Raji (cell line): Measurements from ENCODE around the gene PEX26.

Experiments
- POLR2A ChIP-seq: IDR thresholded peaks from 2 replicates; pipeline ENCODE4 v1.6.1; 2011; ENCODE audit warnings: low read depth, low read length, control low read depth; ENCODE audit not compliant: insufficient read depth

Gene PEX26

DNA sequence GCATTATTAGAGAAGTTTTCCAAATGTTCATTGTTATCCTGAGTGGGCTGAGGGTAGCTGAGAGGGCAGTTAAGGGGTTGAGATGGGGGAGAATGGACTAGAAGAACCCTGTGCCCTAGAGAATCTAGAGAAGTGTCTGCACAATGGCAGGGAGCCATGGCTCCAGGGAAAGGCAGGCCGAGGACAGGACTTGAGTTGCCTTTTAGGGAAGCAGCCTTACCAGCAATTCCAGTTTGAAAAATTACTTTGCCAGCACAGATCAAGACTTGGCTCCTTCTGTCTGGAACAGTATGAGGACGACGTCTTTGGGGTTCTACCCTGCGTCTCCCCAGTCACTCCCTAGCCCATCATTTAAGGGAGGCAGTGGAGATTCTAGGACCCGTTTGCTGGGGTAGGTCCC is 27.7 kb upstream of the PEX26 start:
- TF ChIP-seq POLR2A: no peak

DNA sequence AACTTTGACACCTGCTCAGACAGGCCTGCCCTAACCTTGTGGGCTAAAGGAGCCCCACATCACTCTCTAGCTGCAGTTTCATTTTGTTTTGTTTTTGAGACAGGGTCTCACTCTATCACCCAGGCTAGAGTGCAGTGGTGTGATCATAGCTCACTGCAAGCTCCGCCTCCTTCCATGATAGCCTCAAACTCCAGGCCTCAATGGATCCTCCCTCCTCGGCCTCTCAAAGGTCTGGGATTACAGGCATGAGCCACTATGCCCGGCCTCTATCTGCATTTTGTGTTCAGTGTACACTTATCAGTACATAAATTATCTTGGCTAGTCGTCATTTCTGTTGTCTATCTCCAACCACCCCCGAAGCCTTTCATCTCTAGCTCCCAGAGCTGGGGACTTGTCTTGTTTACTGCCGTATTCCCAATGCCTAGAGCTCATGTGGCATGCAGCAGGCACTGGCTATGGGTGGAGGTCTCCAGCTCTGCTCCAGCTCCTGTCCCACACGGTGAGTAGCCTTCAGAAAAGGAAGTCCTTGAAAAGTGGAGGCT is 22.1 kb upstream of the PEX26 start:
- no peak for TF ChIP-seq POLR2A

DNA sequence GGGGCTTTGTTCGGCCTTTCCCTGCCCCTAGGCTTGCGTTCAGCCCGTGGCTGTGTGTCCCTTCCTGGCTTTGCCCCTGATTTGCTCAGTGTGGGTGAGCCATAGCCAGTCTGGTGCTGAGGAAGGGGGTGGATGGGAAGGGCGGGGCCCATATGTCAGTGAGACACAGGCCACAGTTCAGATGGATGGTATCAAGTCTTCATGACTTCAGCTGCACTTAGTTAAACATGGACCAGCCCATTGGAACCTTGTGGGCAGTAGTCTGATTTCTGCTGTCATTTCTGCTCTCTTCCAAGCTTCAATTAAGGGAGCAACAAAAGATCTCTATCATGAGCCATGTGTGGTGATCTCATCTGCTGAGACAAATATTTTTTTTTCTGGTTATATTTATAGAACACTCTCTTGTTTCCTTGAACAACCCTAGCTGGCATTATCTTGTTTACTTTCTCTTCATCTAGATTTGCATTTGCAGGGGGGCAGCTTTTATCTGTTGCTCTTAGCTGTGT is 21.6 kb upstream of the PEX26 start:
- no peak for TF ChIP-seq POLR2A

DNA sequence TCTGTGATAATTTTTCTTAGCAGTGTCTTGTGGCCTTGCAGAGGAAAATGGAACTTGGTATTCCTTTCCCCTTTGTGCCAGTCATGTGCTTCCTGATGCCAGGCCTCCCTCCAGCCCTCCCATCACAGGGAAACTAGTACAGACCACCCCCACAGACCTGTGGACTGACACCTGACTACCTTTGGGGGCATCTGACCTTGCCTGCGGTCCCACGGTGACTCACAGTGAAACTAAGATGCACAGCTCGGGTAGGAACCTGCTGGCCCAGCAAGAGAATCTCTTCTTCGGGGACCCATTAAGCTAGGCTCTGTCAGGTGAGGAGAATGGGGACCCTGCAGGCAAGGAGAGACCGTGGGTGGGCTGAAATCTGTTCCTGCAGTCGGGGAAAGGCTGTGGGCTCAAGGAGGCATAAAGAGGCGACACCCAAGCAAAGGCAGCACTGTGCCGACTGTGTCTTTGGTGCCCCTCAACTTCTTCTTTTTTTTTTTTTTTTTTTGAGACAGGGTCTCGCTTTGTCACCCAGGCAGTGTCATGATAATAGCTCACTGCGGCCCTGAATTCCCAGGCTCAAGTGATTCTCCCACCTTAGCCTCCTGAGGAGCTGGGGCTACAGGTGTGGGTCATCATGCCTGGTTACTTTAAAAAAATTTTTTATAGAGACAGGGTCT is 20.8 kb upstream of the PEX26 start:
- no peak for TF ChIP-seq POLR2A

DNA sequence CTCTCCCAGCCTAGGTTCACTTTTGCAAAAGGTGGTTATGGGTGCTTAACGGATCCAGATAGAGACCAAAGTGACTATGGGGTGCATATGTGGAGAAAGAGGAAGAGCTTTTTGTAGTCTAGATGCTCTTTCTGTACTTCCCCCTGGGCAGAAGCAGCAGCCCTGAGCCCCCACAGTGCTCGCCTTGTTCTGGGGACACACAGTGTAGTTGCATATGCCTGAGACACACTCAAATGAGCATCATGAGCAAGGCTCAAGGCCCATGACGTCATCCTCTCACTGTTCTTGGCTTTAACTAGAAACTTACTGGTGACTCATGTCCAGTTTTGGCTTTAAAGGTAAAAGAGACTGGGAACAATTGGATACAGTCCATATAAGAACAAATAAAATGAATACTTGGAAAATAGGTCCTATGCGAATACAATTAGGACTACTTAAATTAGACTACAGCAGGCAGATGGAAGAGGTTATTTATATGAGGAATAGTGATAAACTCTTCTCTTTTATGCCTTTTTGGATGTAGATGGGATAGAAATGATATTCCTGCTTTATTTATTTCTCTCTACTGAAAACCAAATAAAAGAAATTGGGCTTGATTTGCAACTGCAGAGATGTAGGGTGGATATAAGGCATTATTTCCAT is 20.1 kb upstream of the PEX26 start:
- TF ChIP-seq POLR2A: no peak

DNA sequence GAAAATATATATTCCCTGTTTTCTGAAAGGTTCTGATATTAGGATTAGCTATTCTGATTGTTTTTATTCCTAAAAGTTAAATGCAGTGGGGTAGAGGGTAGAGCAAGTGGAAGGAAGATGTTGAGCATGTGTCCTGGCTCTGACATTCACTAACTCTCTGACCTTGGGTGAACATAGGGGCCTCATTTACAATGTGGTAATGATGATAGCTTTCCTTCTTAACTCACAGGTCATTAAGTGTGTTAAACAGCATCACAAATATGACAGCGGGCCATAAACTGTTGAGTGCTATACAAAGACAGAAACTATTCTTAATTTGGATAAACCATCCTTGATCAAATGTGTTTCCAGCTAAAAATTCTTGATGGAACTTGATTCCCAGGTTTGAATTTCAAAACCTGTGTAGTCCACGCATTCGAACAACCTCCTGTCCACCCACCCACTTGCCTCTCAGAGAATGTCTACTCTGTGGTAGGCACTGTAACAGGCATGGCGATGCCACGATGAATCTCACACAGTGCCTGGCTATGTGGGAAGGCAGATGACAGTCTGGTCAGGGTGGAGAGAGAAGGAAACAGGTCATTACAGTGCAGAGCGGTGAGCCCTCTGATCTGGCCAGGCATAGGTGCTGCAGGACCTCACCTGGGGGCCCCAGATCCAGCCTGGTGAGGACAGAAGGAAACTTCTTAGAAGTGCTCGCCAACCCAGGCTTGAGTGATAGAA is 19.3 kb upstream of the PEX26 start:
- TF ChIP-seq POLR2A: no peak

DNA sequence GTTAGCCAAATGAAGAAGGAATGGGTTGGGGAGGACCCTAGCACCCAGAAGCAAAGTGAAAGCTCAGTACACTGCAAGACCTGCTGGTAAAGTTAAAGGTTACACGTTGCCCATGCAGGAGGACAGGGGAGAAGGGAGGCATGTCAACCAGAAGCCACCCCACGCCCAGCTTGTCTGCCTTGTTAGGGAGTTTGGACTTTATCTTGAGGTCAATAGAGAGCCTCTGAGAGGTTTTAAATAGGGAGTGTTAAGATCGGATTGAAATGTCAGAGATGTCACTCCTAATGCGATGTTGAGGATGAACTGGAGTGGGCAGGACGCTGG is 18.7 kb upstream of the PEX26 start:
- no peak for TF ChIP-seq POLR2A

DNA sequence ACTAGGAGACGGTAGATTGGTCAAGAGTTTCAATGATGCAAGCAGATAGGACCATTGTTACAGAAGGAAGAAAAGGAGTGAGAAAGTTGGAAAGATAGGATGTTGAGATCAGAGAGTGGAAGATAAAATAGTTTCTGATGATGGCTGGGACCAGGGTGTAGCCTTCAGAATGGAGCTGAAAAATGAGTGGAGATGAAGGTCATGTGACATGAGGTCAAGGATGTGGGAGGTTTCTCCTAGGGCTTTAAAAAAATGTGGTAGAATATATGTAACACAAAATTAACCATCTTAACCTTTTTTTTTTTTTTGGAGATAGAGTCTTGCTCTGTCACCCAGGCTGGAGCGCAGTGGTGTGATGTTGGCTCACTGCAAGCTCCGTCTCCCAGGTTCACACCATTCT is 18.3 kb upstream of the PEX26 start:
- TF ChIP-seq POLR2A: no peak

DNA sequence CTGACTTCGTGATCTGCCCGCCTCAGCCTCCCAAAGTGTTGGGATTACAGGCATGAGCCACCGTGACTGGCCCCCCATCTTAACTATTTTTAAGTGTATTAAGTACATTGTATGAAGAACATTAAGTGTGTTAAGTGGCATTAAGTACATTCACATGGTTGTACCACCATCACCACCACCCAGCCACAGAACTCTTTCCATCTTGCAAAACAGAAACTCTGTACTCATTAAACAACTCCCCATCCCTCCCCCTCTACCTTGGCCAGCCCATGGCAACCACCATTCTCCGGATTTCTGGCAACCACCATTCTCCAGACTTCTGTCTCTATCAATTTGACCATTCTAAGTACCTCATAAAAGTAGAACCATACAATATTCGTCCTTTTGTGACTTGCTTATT is 17.8 kb upstream of the PEX26 start:
- no peak for TF ChIP-seq POLR2A

DNA sequence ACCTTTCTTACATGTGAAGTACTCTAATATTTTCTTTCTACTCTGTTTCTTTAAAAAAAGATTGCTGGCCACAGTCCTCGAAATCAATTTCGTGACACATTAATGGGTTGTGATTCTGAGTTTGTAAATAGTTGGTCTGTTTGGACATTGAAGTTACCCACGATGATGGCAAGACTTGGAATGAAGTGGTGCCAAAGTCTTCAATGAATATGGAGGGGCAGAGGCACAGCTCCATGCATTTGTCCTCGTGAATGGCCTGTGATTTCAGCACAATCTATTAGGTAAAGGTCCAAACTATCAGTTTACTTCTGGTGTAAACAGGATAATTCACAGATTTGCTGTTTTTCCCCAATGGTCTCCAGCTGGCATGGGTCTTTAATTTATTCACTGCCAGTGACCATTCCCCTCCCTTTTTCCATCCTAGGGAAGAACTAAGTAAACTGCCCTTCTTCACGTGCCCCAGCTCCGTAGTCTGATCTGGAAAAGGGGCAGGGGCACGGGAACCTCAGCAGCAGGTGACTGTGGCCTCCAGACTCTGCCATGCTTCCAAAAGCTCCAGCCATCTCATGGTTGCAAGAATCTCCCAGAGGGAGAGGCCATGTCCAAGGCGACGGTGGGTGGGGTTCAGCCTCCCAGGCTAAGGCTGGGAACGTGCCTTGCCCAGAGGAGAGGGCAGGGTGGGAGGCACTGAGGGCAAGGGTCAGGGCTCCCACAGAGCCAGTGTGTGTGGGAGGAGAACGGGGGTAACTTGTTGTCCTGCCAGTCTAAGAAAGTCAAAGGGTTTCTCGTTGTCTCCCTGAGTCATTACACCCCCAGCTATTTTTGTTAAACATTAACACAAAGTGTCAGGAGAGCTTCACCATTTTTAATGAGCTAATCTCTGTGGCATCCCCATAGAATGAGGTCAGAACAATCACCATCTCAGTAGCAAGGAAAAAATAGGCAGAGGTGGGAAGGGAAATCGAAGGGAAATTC is 16.9 kb upstream of the PEX26 start:
- no peak for TF ChIP-seq POLR2A

DNA sequence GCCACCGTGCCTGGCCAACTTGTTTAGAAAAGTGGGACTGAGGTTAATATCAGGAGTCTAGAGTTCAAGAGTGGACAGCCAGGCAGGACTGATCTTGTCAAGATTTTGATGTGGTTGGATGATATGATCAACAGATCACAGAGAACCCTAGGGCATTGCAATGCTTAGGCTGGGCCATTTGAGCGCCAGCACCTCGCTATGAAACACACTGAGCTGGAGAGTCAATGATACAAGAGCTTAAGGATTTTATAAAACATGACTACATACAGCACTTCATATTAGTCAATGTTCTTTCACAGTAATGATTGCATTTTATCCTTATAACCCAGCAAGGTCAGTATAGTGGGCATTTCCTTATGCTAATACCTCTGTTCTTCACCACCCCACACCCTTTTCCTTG is 15.4 kb upstream of the PEX26 start:
- no peak for TF ChIP-seq POLR2A

DNA sequence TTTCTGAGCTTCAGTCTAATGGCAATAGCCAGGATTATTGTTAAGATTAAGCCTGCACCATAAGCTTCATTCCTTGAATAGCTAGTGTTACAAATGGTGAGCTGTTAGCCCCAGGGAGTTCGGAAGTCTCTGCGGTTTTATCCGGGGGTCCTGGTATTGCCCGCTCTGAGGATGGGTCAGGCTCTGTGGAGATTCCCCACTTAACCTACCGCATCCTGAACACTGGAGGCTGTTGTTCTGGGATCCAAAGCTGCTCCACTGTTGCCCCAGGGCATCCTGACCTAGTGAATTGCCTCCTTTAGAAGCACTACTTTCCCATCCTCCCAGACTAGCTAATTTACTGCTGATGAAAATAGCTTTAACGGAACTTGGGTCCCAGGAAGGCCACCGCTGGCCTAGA is 14.5 kb upstream of the PEX26 start:
- TF ChIP-seq POLR2A: no peak

DNA sequence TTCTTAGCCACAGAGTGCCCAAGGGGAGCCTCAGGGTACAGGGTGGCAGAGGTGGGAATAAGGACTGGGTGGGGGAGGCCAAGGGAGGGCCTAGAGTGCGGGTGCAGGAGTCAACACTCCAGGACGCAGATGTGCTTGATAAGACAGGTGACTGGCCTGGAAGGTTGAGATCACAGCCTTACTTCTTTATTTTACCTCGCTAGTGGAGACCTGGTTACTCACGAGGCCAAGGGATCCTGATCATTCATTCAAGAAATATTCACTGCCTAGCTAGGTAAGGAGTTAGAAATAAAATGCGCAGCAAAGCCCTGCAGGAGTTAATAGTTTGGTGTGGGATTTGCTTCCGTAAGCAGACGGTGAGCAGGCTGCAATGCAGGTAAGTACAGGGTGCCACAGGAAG is 13.2 kb upstream of the PEX26 start:
- no peak for TF ChIP-seq POLR2A

DNA sequence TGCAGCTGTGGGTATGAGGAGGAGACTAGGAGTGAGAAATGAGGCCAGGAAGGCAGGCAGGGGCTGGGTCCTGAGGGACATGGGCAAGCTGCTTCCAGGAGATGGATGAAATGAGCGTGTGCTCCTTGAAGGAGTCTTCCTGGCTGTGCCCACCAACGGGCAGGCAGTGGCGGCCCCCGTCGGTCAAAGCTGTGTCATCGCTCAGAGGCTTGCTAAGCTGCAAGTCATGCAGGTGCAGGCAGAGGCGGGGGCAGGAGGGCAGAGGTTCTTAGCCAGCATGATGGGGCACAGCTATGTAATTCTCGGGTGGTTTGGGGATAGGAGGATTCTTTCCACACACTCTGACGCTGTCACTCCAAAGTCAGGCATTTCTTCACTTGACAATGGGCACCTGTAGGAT is 12.5 kb upstream of the PEX26 start:
- TF ChIP-seq POLR2A: no peak

DNA sequence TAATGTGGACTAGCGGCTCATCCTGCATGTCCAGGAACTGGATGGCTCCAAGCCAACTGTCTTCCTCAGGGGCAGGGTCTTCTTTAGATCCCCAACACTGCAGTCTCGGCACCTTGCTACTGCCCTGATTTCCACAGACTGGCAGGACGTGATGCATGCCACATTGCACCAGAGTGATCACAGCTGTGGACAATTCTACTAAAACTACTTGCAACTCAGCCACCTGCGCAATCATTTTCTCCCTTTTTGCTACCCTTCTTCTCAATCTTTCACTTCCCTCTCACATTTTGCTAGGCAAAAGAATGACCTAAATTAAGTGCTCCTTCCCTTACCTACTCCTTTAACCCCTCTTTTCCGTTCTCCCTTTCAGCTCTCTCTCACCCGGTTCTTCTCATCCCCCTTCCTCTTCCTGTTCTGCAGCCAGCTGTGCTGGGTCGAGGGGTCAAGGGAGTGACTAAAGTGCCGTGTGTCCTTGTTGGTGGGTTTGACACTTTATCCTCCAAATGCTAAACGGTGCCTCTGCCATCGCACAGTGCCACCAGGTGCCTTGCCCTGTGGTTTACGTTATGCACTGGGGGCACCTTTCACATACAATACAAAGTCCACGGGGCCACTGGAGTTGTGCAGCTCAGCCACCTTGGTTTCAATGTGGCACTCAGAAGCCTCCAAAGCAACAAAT is 11.5 kb upstream of the PEX26 start:
- no peak for TF ChIP-seq POLR2A

DNA sequence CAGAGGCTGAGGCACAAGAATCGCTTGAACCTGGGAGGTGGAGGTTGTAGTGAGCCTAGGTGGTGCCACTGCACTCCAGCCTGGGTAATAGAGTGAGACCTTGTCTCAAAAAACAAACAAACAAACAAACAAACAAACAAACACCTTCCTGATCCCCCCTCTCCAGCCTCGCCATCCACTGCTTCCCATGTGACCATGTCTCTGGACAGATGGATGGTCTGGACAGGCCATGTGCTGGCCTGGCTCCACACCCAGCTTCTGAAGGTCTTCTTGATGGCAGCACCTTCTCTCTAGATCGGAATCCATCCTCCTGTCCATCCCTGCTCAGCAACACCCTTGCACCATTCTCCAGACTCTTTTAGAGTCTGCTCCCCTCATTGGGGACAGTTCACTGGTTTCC is 10.7 kb upstream of the PEX26 start:
- TF ChIP-seq POLR2A: no peak
